HCT116 (cell line): Measurements from ENCODE around the gene KLF3. TPM values are rescaled to one million over a fixed set of nuclear protein-coding genes. Genes with fewer than 3 reads are reported as not detected.

Experiments
- ATAC-seq: fragments of 200-7000 bp; cut with Tn5 transposase; 2 replicates; pipeline ENCODE4 v1.9.1; 2020; ENCODE audit warnings: mild to moderate bottlenecking, moderate library complexity
- BruUV-seq: library from RNA; stranded (reverse); fragments of 400-500 nt; replicated peaks from 2 replicates; lab custom pipeline; 2021; lab: Mats Ljungman, UMichigan
- CTCF ChIA-PET: fragments of 300-600 bp; sonication (Branson Sonifier 250); formaldehyde crosslinking; loops from one replicate; lab custom pipeline; 2021; ENCODE audit warnings: antibody characterized with exemption; lab: Charles Lee
- POLR2A ChIA-PET: fragments of 300-600, 350-600 bp; sonication (Branson Sonifier 250); formaldehyde crosslinking; loops from one replicate; lab custom pipeline; 2021; ENCODE audit warnings: antibody characterized with exemption; lab: Charles Lee
- RAD21 ChIA-PET, 2 experiments: fragments of 300-600 bp; sonication (Branson Sonifier 250); formaldehyde crosslinking; loops; one replicate each; lab custom pipeline; 2023; ENCODE audit warnings: low total read pairs in 2 of 2; ENCODE audit not compliant: uncharacterized antibody in 2 of 2, unreplicated experiment in 2 of 2, low non-redundant PET in 1 of 2; lab: Charles Lee
- DNase-seq: peaks from one replicate; pipeline ENCODE4 v3.0.0-alpha.2; 2010; ENCODE audit warnings: low read depth, low spot score
- H2AFZ ChIP-seq: fragments of 200-600 bp; shearing (Covaris generic), sonication (generic); 2 replicates; pipeline ENCODE4 v1.6.1; 2017; ENCODE audit warnings: low read depth, mixed run types, mixed read lengths, antibody characterized with exemption, low read length; ENCODE audit not compliant: poor library complexity, severe bottlenecking
- H3K27ac ChIP-seq: 2 replicates; pipeline ENCODE4 v1.5.1; 2012; ENCODE audit warnings: low read depth, low read length
- H3K27me3 ChIP-seq: fragments of 200-600 bp; sonication (generic); 2 replicates; pipeline ENCODE4 v1.6.1; 2016; ENCODE audit warnings: mixed run types, low read length, mixed read lengths; ENCODE audit not compliant: insufficient read depth
- H3K36me3 ChIP-seq, 2 experiments: fragments of 200-500 bp in 1 of 2; fragments of 200-600 bp in 1 of 2; sonication (Bioruptor generic) in 1 of 2; sonication (generic) in 1 of 2; 2 replicates each; pipeline versions ENCODE4 v1.5.1 to v1.6.1; 2014 to 2016; ENCODE audit warnings: low read length in 2 of 2, inconsistent platforms in 1 of 2, mixed read lengths in 1 of 2, mixed run types in 1 of 2; ENCODE audit not compliant: insufficient read depth in 2 of 2, control insufficient read depth in 1 of 2
- H3K4me1 ChIP-seq, 2 experiments: fragments of 200-600 bp in 1 of 2; sonication (generic) in 1 of 2; 2 replicates each; pipeline versions ENCODE4 v1.5.1 to v1.6.1; 2012 to 2017; ENCODE audit warnings: low read length in 2 of 2, inconsistent platforms in 1 of 2, mild to moderate bottlenecking in 1 of 2, mixed read lengths in 1 of 2, mixed run types in 1 of 2, moderate library complexity in 1 of 2; ENCODE audit not compliant: insufficient read depth in 2 of 2, control insufficient read depth in 1 of 2
- H3K4me2 ChIP-seq: fragments of 200-600 bp; sonication (generic); 2 replicates; pipeline ENCODE4 v1.6.1; 2017; ENCODE audit warnings: mixed run types, low read length, mixed read lengths
- H3K4me3 ChIP-seq, 2 experiments: fragments of 200-600 bp in 1 of 2; sonication (generic) in 1 of 2; replicated peaks in 1 of 2; 2 replicates each; pipeline ENCODE4 v1.5.1; 2011 to 2016; ENCODE audit warnings: low read length in 2 of 2, control low read depth in 1 of 2, low read depth in 1 of 2, mild to moderate bottlenecking in 1 of 2, mixed read lengths in 1 of 2, mixed run types in 1 of 2
- H3K79me2 ChIP-seq: fragments of 200-600 bp; sonication (generic); 2 replicates; pipeline ENCODE4 v1.6.1; 2017; ENCODE audit warnings: mild to moderate bottlenecking, mixed run types, low read length, moderate library complexity, mixed read lengths; ENCODE audit not compliant: insufficient read depth
- H3K9ac ChIP-seq: fragments of 200-600 bp; sonication (generic); 2 replicates; pipeline ENCODE4 v1.6.1; 2016; ENCODE audit warnings: low read length, mixed read lengths
- H3K9me2 ChIP-seq: fragments of 200-600 bp; sonication (generic), shearing (Covaris generic); 2 replicates; pipeline ENCODE4 v1.6.1; 2017; ENCODE audit warnings: mixed run types, mild to moderate bottlenecking, moderate library complexity; ENCODE audit not compliant: insufficient read depth
- H3K9me3 ChIP-seq, 2 experiments: fragments of 200-500 bp in 1 of 2; fragments of 200-600 bp in 1 of 2; sonication (Bioruptor generic) in 1 of 2; sonication (generic) in 1 of 2; 2 replicates each; pipeline ENCODE4 v1.6.1; 2014 to 2017; ENCODE audit warnings: low read length in 2 of 2, mixed read lengths in 2 of 2, inconsistent platforms in 1 of 2, low read depth in 1 of 2, mild to moderate bottlenecking in 1 of 2, mixed run types in 1 of 2, moderate library complexity in 1 of 2; ENCODE audit not compliant: control insufficient read depth in 1 of 2, insufficient read depth in 1 of 2
- H4K20me1 ChIP-seq: fragments of 200-600 bp; sonication (generic), shearing (Covaris generic); 2 replicates; pipeline ENCODE4 v1.6.1; 2017; ENCODE audit warnings: mixed run types, mild to moderate bottlenecking, moderate library complexity; ENCODE audit not compliant: insufficient read depth
- CBX3 ChIP-seq: IDR thresholded peaks from 2 replicates; pipeline ENCODE4 v1.6.1; 2012; ENCODE audit warnings: low read depth
- EGR1 ChIP-seq: IDR thresholded peaks from 2 replicates; pipeline ENCODE4 v1.6.1; 2012; ENCODE audit warnings: low read depth
- EZH2 ChIP-seq: fragments of 200-600 bp; sonication (generic); IDR thresholded peaks from 2 replicates; pipeline ENCODE4 v1.6.1; 2017; ENCODE audit warnings: antibody characterized with exemption, mixed run types
- EZH2phosphoT487 ChIP-seq: fragments of 200-600 bp; IDR thresholded peaks from 2 replicates; pipeline ENCODE4 v1.6.1; 2018; ENCODE audit warnings: antibody characterized with exemption, borderline replicate concordance
- FOSL1 ChIP-seq: IDR thresholded peaks from 2 replicates; pipeline ENCODE4 v1.6.1; 2012; ENCODE audit warnings: low read depth
- MAX ChIP-seq: IDR thresholded peaks from 2 replicates; pipeline ENCODE4 v1.6.1; 2012
- POLR2A ChIP-seq: IDR thresholded peaks from 2 replicates; pipeline ENCODE4 v1.7.0; 2011; ENCODE audit warnings: borderline replicate concordance; ENCODE audit not compliant: insufficient read depth, insufficient read length; ENCODE audit errors: extremely low read depth
- RAD21 ChIP-seq: IDR thresholded peaks from 2 replicates; pipeline ENCODE4 v1.6.1; 2012; ENCODE audit warnings: low read depth, mild to moderate bottlenecking
- REST ChIP-seq: IDR thresholded peaks from 2 replicates; pipeline ENCODE4 v1.6.1; 2012; ENCODE audit warnings: low read depth
- SIN3A ChIP-seq: IDR thresholded peaks from 2 replicates; pipeline ENCODE4 v1.6.1; 2012; ENCODE audit warnings: low read depth
- SP1 ChIP-seq: IDR thresholded peaks from 2 replicates; pipeline ENCODE4 v1.6.1; 2012; ENCODE audit warnings: low read depth
- SRF ChIP-seq: IDR thresholded peaks from 2 replicates; pipeline ENCODE4 v1.6.1; 2012; ENCODE audit warnings: low read depth
- TCF7L2 ChIP-seq: IDR thresholded peaks from 2 replicates; pipeline ENCODE4 v1.7.0; 2011; ENCODE audit warnings: borderline replicate concordance, inconsistent platforms; ENCODE audit not compliant: insufficient read depth, insufficient read length; ENCODE audit errors: extremely low read depth
- YY1 ChIP-seq: IDR thresholded peaks from 2 replicates; pipeline ENCODE4 v1.6.1; 2011; ENCODE audit warnings: low read length, low read depth, moderate library complexity, mild to moderate bottlenecking; ENCODE audit not compliant: insufficient replicate concordance; ENCODE audit errors: extremely low read depth
- ZBTB33 ChIP-seq: IDR thresholded peaks from 2 replicates; pipeline ENCODE4 v1.6.1; 2011; ENCODE audit warnings: mild to moderate bottlenecking, low read length, moderate library complexity; ENCODE audit not compliant: insufficient replicate concordance; ENCODE audit errors: extremely low read depth
- ZFX ChIP-seq: fragments of 450-650 bp; IDR thresholded peaks from 2 replicates; pipeline ENCODE4 v1.6.1; 2017
- ZNF274 ChIP-seq: fragments of 200-500 bp; sonication (Bioruptor generic); IDR thresholded peaks from 2 replicates; pipeline ENCODE4 v1.6.1; 2014; ENCODE audit warnings: mild to moderate bottlenecking, low read depth, low read length, inconsistent platforms
- intact Hi-C: fragments of 100-400 bp; cut with micrococcal nuclease; formaldehyde crosslinking; loops from 2 replicates; pipeline ENCODE4 v1.10.0; 2022
- total RNA-seq: library from RNA; stranded (reverse); gene quantifications from one replicate; pipeline ENCODE4 v1.2.1, GENCODE V29; 2021; ENCODE audit not compliant: unreplicated experiment
- TF ChIP-seq, protein P1 (sequence below), 3 experiments: fragments of 200-600 bp in 1 of 3; sonication (generic) in 1 of 3; IDR thresholded peaks in 2 of 3; conservative IDR thresholded peaks in 1 of 3; 2 replicates each; pipeline ENCODE4 v1.5.1; 2012 to 2017; ENCODE audit warnings: low read depth in 2 of 3, low read length in 2 of 3, antibody characterized with exemption in 1 of 3, borderline replicate concordance in 1 of 3, control low read depth in 1 of 3, mild to moderate bottlenecking in 1 of 3, mixed read lengths in 1 of 3, mixed run types in 1 of 3, moderate library complexity in 1 of 3; ENCODE audit not compliant: insufficient read depth in 1 of 3
- TF ChIP-seq, protein P2 (sequence below): IDR thresholded peaks from 2 replicates; pipeline ENCODE4 v1.6.1; 2012

The KLF3 gene
- total RNA-seq, 1 experiment from 2014 or later = 44.2 TPM

- ATAC-seq (no peak), DNase-seq (no peak)
- H2AFZ ChIP-seq = no peak overlapping the region
- ChIA-PET RAD21 (no interaction called here), POLR2A (no interaction called here), CTCF (interaction anchor here (1.5 kb wide), 1 partner anchor 535 kb away, joined by 4 read pairs; no protein-coding TSS in a partner anchor)
- no peak overlapping the region for H3K9ac ChIP-seq
- H3K27me3 ChIP-seq = no peaks in the 10 kb centered on the region
- no peaks in the 10 kb centered on the region for H3K36me3 ChIP-seq
- no peak overlapping the region for H3K27ac ChIP-seq
- H3K9me3 ChIP-seq = no peaks in the 10 kb centered on the region
- H3K4me2 ChIP-seq = no peak overlapping the region
- H3K4me1 ChIP-seq = no peaks in the 10 kb centered on the region
- H3K4me3 ChIP-seq = no peak overlapping the region
- no peak for TF ChIP-seq TCF7L2
- TF ChIP-seq REST = no peak
- TF ChIP-seq POLR2A = no peak
- TF ChIP-seq SIN3A = no peak
- TF ChIP-seq ZFX = no peak
- no peak for TF ChIP-seq ZNF274
- TF ChIP-seq FOSL1 = no peak
- TF ChIP-seq RAD21 = no peak
- TF ChIP-seq SP1 = no peak
- no peak for TF ChIP-seq EZH2
- TF ChIP-seq SRF = no peak
- TF ChIP-seq, protein P1, sequence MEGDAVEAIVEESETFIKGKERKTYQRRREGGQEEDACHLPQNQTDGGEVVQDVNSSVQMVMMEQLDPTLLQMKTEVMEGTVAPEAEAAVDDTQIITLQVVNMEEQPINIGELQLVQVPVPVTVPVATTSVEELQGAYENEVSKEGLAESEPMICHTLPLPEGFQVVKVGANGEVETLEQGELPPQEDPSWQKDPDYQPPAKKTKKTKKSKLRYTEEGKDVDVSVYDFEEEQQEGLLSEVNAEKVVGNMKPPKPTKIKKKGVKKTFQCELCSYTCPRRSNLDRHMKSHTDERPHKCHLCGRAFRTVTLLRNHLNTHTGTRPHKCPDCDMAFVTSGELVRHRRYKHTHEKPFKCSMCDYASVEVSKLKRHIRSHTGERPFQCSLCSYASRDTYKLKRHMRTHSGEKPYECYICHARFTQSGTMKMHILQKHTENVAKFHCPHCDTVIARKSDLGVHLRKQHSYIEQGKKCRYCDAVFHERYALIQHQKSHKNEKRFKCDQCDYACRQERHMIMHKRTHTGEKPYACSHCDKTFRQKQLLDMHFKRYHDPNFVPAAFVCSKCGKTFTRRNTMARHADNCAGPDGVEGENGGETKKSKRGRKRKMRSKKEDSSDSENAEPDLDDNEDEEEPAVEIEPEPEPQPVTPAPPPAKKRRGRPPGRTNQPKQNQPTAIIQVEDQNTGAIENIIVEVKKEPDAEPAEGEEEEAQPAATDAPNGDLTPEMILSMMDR (IDR thresholded peaks at IDR 0.05 in 2 of 3, conservative IDR thresholded peaks at IDR 0.05 in 1 of 3; ENCODE audit: borderline replicate concordance in 1 of 3, insufficient read depth in 1 of 3, low read depth in 2 of 3, low read length in 2 of 3) = no peak
- TF ChIP-seq, protein P2, sequence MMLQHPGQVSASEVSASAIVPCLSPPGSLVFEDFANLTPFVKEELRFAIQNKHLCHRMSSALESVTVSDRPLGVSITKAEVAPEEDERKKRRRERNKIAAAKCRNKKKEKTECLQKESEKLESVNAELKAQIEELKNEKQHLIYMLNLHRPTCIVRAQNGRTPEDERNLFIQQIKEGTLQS = no peak
- TF ChIP-seq EZH2phosphoT487 = no peak
- TF ChIP-seq ZBTB33 = no peak
- no peak for TF ChIP-seq MAX
- TF ChIP-seq CBX3 = no peak
- no peak for TF ChIP-seq YY1
- TF ChIP-seq EGR1 = no peak
- H4K20me1 ChIP-seq = no peaks in the 10 kb centered on the region
- no peaks in the 10 kb centered on the region for H3K79me2 ChIP-seq
- no peaks in the 10 kb centered on the region for H3K9me2 ChIP-seq
- intact Hi-C loops = no loop called here
- no TSS peak for BruUV-seq
These were observed 51.1 kb downstream of the KLF3 start for GRCh38 chr4:38715050-38715449.
